Left colon (tissue), 2 donors: Measurements from ENCODE around the gene WFIKKN1. TPM values are rescaled to one million over a fixed set of nuclear protein-coding genes. Genes with fewer than 3 reads are reported as not detected.

Source experiments
- ATAC-seq: fragments of 200-7000 bp; cut with Tn5 transposase; one replicate; pipeline ENCODE4 v1.9.1; 2020; ENCODE audit warnings: mild to moderate bottlenecking, moderate library complexity
- DNase-seq, 2 donors: peaks; one replicate each; pipeline ENCODE4 v3.0.0-alpha.2; 2020
- intact Hi-C, 2 donors: fragments of 100-400 bp; cut with DNase I in 1 of 2; cut with micrococcal nuclease in 1 of 2; formaldehyde crosslinking; loops; one replicate each; pipeline versions ENCODE4 v1.11.2 to v1.14.0; 2022; cut with DNase I, micrococcal nuclease
- long read RNA-seq: library from polyadenylated mRNA; unstranded; transcript quantifications from one replicate; pipeline ENCODE4 v2.0.0, GENCODE V29; 2021
- total RNA-seq, 2 donors: library from RNA; stranded (reverse); fragmentation: NEBNext Ultra II Directional; extraction: Animal tissue kit (Norgen Biotek cat#: 25700); gene quantifications; one replicate each; pipeline ENCODE4 v1.2.1, GENCODE V29; 2021
- donor health status: DM: no; HTN: no; CAD: no.
- donor health status: DM: yes; HTN: yes; CAD: no.

Gene WFIKKN1, protein sequence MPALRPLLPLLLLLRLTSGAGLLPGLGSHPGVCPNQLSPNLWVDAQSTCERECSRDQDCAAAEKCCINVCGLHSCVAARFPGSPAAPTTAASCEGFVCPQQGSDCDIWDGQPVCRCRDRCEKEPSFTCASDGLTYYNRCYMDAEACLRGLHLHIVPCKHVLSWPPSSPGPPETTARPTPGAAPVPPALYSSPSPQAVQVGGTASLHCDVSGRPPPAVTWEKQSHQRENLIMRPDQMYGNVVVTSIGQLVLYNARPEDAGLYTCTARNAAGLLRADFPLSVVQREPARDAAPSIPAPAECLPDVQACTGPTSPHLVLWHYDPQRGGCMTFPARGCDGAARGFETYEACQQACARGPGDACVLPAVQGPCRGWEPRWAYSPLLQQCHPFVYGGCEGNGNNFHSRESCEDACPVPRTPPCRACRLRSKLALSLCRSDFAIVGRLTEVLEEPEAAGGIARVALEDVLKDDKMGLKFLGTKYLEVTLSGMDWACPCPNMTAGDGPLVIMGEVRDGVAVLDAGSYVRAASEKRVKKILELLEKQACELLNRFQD
- 1 to 10 TPM in 1 of 2 donors, under 1 TPM in 1; 0.64 to 3.6 TPM for total RNA-seq
- long read RNA-seq, full-length matches to known transcripts: 17 of 17 reads
- long read RNA-seq, partial matches to known transcripts: 0 of 17 reads
- long read RNA-seq, other reads (novel, unspliced or antisense): 0 of 17 reads

DNA sequence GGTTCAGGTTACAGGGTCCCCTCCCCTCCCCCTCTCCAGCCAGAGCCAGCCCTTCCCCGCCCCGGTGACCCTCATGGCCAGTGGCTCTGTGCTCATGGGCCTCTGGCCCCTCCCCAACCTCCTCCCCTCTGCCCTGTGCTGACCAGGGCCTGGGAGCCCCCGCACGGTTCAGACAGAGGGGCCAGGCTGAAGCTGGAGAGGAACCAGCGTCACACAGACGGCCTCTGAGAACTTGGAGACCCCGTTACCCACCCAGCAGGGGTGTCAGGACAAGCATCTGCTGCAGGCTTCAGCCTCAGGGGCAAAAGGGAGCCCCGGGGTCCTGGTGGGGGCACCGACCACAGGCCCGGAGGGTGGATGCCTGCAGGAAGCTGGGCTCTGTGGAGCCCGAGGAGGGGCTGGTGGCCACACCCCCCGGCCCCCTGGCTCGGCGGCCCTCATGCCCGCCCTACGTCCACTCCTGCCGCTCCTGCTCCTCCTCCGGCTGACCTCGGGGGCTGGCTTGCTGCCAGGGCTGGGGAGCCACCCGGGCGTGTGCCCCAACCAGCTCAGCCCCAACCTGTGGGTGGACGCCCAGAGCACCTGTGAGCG, at the start of gene WFIKKN1:
WFIKKN1 (plus strand) TSS at position 171 of the 591 bp plus-strand sequence; CDS start at position 440, 269 bp downstream.
- intact Hi-C loops: no loop called here
- peak in 1 of 2 donors; percentile 68 for DNase-seq
- peak; percentile 51 for ATAC-seq

DNA sequence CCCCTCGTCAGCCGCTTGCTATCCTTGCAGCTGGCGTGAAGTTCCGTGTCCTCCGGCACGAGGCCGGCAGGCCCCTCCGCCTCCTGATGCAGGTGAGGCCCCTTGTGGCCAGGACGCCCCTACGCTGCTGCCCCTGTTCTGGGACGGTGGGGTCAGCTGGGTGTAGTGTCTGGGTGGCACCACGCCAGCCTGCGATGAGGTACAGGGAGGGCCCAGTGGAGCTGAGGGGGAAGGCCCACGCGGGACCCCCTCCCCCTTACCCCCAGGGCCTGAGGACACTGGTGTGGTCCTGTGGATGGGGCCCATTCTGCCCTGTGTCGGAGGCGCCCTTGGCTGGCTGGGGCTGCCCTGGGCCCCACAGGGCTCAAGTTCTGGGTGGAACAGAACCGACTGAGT, 48.6 kb upstream of the WFIKKN1 start:
- DNase-seq (no peak), ATAC-seq (no peak)
- intact Hi-C loops: no loop called here

DNA sequence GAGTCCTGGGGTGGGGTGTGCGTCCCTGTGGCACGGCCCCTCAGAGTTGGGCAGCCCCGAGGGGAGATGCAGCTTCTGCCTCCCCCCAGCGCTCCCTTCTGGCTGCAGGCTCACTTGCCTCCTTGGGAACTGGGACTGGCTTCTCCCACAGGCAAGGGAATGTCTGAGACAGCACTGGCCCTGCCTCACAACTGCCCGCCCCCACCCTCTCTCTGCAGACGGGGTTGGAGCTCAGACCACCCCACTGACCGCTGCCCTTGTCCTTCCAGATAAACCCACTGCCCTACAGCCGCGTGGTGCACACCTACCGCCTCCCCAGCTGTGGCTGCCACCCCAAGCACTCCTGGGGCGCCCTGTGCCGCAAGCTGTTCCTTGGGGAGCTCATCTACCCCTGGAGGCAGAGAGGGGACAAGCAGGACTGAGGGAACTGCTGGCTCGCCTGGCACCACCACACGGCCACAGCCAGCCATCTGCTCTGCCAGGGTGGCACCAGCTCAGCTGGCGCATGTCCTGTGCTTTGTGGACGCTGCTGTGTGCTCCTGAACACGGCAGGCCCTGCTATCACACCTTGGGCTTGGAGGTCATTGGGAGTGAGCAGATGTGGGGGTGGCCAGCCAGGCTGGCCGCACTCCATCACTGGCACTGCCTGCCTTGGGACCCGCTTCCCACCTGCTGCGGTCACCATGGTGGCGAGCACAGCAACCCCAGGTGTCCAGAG, 48.0 kb upstream of the WFIKKN1 start:
- intact Hi-C loops: no loop called here
- ATAC-seq: no peak
- no peak for DNase-seq

DNA sequence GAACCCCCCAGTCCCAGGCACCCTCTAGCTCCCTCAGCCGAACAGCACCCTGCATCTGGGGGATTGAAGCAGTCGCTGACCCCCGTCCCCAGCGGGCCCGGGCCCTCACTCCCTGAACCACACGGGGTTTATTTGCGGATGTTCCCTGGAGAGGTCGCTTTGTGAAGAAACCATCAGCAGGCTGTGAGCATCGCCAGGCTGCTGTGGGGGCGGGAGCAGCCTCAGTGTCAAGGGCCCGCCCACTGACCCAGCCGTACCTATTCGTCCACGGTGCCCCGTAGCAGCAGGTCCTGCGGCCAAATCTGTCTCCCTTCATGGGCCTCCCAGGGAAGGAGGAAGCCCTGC, 47.3 kb upstream of the WFIKKN1 start:
- intact Hi-C loops: no loop called here
- no peak for ATAC-seq
- DNase-seq: no peak

DNA sequence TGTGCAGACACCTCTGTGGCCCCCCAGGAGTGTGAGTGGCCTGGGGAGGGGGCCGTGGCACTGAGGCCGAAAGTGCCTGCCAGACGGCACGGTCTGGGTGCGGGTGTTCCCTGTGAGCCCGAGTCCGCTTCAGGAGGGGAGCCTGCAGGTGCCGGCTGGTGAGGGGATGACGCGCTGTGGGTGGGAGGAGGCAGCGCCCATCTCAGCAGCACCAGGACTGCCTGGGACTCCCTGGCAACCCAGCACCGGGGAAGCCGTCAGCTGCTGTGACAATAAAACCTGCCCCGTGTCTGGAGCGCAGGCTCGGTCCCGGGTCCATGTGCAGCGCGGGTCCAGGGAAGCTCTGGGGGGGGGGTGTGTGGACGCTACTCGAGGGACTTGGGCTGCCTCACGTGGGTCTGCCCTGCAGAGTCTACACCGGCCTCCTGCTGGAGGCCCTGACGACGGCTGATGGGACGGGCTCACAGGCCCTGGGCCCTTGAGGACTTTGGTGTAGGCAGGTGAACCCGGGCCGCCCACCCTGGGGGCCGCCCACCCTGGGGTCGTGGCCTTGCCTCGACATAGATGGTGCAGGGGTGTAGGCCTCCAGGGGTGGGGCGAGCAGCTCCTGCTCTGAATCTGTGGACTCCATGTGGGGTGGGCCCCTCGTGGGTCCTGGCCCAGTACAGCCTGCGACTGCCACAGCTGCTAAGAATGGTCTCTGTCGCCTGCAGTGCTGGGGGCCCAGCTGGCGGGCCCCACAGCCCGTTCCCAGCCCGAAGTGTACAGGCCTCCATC, 46.8 kb upstream of the WFIKKN1 start:
- intact Hi-C loops: no loop called here
- DNase-seq (no peak), ATAC-seq (no peak)

DNA sequence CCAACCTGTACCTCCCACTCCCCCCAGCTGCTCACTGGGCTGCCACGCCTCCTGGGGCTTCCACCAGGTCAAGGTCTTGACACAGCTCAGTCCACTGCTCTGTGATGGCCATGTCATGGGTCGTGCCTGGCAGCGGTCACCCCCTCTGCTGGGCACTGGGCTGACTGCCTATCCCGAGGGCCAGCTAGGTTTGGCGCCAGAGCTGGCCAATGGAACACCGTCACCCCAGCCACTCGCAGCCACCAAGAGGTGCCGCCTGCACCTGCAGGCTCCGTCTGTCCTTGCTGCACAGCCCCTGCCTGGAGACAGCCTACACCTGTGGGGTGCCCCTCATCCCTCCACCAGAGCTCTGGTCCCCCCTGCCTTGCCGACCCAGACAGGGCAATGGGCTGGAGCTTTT, 45.4 kb upstream of the WFIKKN1 start:
- no peak for ATAC-seq
- no peak for DNase-seq
- intact Hi-C loops: no loop called here

DNA sequence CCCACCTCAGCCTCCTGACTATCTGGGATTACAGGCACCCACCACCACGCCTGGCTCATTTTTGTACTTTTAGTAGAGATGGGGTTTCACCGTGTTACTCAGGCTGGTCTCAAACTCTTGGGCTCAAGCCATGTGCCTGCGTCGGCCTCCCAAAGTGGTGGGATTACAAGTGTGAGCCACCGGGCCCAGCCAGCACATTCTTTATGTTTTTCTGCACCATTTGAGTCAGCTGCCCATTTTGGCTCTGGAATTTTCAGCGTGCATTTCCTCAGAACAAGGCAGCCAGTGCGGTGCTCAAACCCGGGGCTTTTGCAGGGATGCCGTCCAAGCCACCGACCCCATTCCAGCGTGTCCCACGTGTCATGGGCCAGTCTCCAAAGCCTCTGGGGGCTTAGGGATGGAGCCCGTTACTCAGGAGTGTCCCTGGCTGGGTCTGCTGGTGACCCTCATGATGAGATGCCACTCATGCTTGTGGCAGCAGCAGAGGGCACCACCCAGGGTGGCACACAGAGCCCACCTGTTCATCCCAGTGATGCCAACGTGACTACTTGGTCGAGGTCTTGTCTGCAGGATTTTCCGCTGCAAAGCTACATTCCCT, 44.6 kb upstream of the WFIKKN1 start:
- ATAC-seq (no peak), DNase-seq (no peak)
- intact Hi-C loops: no loop called here

DNA sequence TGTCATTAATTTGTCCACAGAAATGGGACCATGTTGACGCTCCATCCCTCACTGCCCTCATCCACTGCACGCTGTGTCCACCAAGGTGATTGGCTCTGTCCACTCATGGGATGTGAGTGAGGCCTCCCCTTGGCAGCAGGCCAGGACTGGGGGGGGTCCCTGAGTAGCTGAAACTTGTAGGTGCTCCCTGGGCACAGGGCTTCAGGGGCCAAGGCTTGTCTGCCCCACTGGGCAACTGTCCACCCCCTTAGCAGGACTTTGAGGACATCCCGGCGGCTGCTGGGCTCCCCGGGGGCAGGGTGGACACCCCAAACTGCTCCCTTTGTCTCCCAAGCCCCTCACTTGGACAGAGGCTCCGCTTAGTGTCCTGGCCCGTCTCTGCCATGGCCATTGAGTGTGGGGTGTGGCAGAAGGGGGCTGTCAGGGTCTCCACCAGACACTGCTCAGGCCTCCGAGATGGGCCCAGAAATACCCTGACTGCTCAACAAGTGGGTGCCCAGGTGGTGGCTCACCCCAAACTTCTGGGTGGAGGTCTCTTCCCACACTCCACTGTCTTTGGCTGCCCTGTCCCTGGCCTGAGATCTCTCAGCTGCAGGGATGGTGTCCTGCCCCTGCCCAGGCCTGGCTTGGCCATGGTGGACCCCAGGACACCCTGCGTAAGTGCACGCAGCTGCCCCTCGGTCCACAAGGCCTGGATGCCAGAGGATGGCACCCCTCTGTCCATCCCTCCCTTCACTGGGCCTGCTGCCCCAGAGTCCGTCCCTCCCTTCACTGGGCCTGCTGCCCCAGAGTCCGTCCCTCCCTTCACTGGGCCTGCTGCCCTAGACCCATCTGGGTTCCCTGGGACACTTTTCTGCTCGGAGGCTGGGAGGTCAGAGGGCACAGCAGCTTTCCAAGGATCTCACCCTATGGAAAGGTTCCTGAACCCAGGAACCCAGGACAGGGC, 43.9 kb upstream of the WFIKKN1 start:
- intact Hi-C loops: no loop called here
- ATAC-seq (no peak), DNase-seq (no peak)

DNA sequence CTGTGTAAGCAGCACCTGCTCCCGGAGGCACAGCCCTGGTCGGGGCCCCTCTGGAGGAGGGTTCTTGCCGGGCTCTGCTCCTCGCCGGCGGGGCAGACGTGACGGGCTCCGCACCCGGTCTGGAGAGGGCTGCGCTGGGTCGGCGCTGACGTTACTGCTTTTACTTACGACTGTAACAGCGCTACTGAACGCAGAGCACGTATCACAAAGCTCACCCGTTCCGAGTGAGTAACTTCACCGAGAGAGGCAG, 42.2 kb upstream of the WFIKKN1 start:
- no peak for ATAC-seq
- intact Hi-C loops: no loop called here
- DNase-seq: peak in 1 of 2 donors; percentile 68

DNA sequence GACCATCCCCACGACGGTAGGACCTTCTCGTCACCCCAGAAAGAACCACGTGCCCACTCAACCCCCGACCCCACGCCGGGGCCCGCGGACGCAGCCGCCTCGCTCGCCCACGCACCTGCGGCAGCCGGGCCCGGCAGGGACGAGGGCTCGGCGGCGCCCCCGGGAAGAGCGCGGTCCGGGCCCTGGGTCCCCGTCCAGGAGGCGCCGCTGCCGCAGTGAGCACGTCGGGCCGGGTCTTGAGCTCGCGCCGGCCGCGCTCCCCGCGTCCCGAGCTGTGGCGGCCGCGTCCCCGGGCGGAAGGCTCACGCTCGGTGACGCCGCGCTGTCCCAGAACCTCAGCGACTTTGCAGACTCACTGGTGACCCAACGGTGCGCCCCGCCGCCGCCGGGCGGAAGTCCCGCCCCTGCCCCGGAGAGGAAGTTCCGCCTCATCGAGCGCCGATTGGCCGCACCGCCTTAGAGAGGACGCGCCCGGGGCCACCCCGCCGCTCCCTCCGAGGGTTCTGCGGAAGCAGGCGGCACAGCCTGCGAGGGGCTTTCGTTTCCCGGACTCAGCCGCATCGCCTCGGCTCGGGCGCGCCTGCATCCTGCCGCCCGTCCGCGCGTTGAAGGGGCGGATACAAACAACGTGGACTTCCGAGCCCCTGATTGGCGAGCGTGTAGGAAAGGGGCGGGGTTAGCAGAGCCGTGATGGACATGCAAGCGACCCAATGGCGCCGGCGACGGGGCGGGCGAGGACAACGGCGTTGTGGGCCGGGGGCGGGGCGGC, 41.7 kb upstream of the WFIKKN1 start:
- intact Hi-C loops: no loop called here
- DNase-seq (peak; percentile 96 to 98), ATAC-seq (peak; percentile 68)

DNA sequence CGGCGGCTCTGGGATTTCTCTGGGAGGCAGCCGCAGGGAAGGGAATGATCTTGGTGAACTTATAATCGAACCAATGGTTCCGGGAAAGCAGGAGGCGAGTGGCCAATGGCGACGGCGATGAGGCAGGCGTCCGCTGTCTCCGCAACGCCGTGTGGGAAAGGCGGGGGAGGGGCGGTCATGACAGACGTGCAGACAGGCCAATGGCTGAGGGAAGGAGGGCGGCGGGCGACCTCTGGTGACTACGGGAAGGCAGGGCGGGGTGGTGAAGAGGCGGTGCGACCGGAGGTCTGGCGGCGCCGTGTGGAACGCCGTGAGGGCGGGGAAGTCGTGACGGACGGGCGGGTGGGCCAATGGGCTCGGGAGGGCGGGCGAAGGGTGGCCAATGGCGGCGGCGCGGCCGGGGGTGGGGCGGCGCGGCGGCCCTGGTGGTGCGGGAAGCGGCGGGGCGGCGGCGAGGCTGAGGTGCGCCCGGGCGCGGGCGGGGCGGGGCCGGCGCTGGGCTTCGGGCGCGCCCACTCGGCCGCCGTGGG, 41.1 kb upstream of the WFIKKN1 start, which contains the start of gene RAB40C:
RAB40C (plus strand) TSS at position 409 of the 530 bp plus-strand sequence. CDS start 226 bp downstream, outside the sequence.
- ATAC-seq (peak; percentile 70), DNase-seq (peak; percentile 99)
- intact Hi-C loops: no loop called here

DNA sequence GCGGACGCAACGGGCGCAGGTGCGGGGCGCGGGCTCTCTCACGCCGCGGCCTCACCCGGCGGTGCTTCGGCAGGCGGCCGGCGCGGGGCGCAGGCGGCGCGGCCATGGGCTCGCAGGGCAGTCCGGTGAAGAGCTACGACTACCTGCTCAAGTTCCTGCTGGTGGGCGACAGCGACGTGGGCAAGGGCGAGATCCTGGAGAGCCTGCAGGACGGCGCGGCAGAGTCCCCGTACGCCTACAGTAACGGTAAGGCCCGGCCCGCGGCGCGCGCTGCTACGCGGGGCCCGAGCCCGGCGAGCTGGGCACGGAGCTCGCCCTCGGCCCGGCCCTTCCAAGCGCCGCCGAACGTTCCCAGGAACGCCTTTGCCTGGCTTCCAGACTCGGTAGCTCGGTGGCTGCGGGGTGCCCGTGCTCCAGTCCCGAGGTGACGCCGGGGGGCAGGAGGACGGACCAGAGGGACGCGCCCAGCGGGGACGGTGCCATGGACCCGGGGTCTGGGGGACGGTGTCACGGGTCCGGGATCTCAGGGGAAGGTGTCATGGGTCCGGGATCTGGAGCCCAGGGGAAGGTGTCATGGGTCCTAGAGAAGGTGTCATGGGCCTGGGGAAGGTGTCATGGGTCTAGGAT, 40.5 kb upstream of the WFIKKN1 start:
- intact Hi-C loops: no loop called here
- peak in 1 of 2 donors; percentile 64 for DNase-seq
- peak; percentile 1 for ATAC-seq

DNA sequence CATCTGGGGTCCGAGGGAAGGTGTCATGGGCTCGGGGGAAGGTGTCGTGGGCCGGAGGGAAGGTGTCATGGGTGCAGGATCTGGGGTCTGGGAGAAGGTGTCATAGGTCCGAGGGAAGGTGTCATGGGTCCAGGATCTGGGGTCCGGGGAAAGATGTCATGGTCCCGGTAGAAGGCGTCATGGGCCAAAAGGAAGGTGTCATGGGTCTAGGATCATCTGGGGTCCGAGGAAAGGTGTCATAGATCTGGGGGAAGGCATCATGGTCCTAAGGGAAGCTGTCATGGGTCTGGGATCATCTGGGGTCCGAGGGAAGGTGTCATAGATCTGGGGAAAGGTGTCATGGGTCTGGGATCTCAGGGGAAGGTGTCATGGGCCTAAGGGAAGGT, 40.0 kb upstream of the WFIKKN1 start:
- no peak for ATAC-seq
- no peak for DNase-seq
- intact Hi-C loops: no loop called here

DNA sequence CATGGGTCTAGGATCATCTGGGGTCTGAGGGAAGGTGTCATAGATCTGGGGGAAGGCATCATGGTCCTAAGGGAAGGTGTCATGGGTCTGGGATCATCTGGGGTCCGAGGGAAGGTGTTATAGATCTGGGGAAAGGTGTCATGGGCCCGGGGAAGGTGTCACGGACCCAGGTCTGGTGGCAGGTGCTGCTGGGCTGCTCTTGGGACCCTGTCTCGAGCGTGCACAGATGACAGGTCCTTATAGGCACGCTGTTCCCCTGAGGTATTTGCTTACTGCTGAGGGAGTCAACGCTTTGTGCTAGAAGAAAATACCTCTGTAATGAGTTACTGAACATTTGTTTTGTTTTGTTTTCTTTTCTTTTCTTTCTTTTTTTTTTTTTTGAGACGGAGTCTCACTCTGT, 39.6 kb upstream of the WFIKKN1 start:
- no peak for ATAC-seq
- intact Hi-C loops: no loop called here
- DNase-seq: no peak

DNA sequence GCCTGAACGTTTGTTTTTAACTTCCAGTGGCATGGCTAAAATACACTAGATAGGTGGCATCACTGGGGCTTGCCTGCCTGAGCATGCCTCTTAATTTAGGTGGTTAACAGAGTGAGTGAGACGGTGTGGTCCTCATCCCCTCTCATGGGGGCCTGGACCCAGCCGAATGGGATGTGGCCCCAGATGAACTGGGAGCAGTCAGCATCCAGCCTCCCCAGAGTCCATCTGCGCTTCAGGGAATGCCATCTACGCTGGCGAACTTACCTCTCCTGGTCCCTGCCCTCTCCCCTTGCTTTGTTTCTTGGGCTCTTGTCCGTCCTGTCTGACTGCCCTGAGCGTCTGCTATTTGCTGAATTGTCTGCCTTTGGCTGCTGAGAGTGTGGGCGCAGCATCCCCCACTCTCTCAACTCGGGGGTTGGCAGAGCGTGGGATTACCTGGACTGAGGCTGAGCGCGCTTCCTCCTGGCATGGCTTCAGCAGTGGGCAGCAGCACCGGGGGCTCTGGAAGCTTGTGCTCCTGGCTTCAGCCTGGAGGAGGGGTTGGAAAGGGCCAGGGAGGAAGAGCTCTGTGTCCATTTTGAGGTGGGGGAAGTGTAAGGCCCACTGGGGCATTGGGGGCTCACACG, 38.8 kb upstream of the WFIKKN1 start:
- ATAC-seq (no peak), DNase-seq (no peak)
- intact Hi-C loops: no loop called here
